Adrenal gland (tissue), 12 donors: ENCODE results near the gene ARMS2. TPM values are rescaled to one million over a fixed set of nuclear protein-coding genes. Genes with fewer than 3 reads are reported as not detected.

Experiments used
- DNase-seq, 7 donors: peaks; one replicate each; pipeline ENCODE4 v3.0.0-alpha.2; 2019 to 2020
- H3K27ac ChIP-seq, 5 donors: fragments of 200-600 bp; sonication (generic) in 4 of 5; 1 replicate in 3 of 5; 2 replicates in 2 of 5; pipeline versions ENCODE4 v1.5.1 to v1.8.0; 2016 to 2020; ENCODE audit warnings: mild to moderate bottlenecking in 1 of 5
- H3K27me3 ChIP-seq: fragments of 200-600 bp; 2 replicates; pipeline ENCODE4 v1.8.0; 2021
- H3K36me3 ChIP-seq, 2 donors: fragments of 200-600 bp; replicated peaks in 1 of 2; 1 replicate in 1 of 2; 2 replicates in 1 of 2; pipeline versions ENCODE4 v1.5.1 to v1.8.0; 2018 to 2022
- H3K4me1 ChIP-seq, 2 donors: fragments of 200-600 bp; replicated peaks in 1 of 2; 1 replicate in 1 of 2; 2 replicates in 1 of 2; pipeline versions ENCODE4 v1.5.1 to v1.8.0; 2018 to 2021
- H3K4me3 ChIP-seq, 4 donors: fragments of 200-600 bp; sonication (generic) in 3 of 4; one replicate each; pipeline ENCODE4 v1.5.1; 2016 to 2018
- H3K9me3 ChIP-seq, 3 donors: fragments of 200-600 bp; sonication (generic) in 1 of 3; replicated peaks in 1 of 3; 1 replicate in 2 of 3; 2 replicates in 1 of 3; pipeline versions ENCODE4 v1.5.1 to v1.8.0; 2016 to 2021
- CTCF ChIP-seq, 6 experiments: fragments of 450-650 bp in 4 of 6; fragments of 200-600 bp in 2 of 6; sonication (generic) in 1 of 6; IDR thresholded peaks; 1 replicate in 5 of 6; 2 replicates in 1 of 6; pipeline versions ENCODE4 v1.5.1 to v1.8.0; 2016 to 2021; ENCODE audit warnings: antibody characterized with exemption in 6 of 6, mild to moderate bottlenecking in 2 of 6, moderate library complexity in 1 of 6
- POLR2A ChIP-seq, 2 donors: fragments of 450-650 bp; IDR thresholded peaks; one replicate each; pipeline ENCODE4 v1.6.1; 2017; ENCODE audit warnings: antibody characterized with exemption in 2 of 2, mild to moderate bottlenecking in 2 of 2, moderate library complexity in 1 of 2
- WGBS, 4 donors: extraction: QIAGEN DNeasy Blood & Tissue Kit in 2 of 4; methylation state at CpG; one replicate each; pipeline versions ENCODE4 v1.1.5 to v1.1.7; 2013 to 2017; 5-methylcytosine and 5-hydroxymethylcytosine counted together
- intact Hi-C, 2 donors: fragments of 100-400 bp; cut with DNase I; formaldehyde crosslinking; loops; one replicate each; pipeline versions ENCODE4 v1.14.1 to v1.15.0; 2022 to 2023
- polyA plus RNA-seq, 3 donors: library from polyadenylated mRNA; stranded (reverse); fragments of 200-250 nt in 2 of 3; fragments of 350-450 nt in 1 of 3; fragmentation: Illumina TruSeq in 1 of 3; extraction: RNeasy Lipid Tissue Mini Kit (QIAGEN cat#74804) in 1 of 3; gene quantifications; one replicate each; pipeline ENCODE4 v1.2.3, GENCODE V29; 2013 to 2014
- total RNA-seq, 9 donors: library from RNA; depleted of rRNA in 4 of 9; stranded (reverse); fragments of >200 nt in 4 of 9; fragments of 120-200 nt in 1 of 9; fragmentation: NEBNext Ultra II Directional in 1 of 9; extraction: Animal tissue kit (Norgen Biotek cat#: 25700) in 1 of 9; gene quantifications; one replicate each; pipeline versions ENCODE4 v1.1.0 to v1.2.4, GENCODE V29; 2013 to 2023
- donor health status: healthy with polysubstance abuse.
- donor health status: Bipolar disorder and iron deficiency.
- donor health status: DM: yes; HTN: yes; CAD: no.
- donor health status: DM: no; HTN: no; CAD: no.
- donor health status: DM: no; HTN: no; CAD: no.
- donor health status: DM: yes; HTN: yes; CAD: no.

ARMS2 gene
- total and polyA plus RNA-seq, 12 donors = 0.13 TPM; not detected in 11

GRCh38 chr10:122471531-122472177, 17.2 kb downstream of the ARMS2 start:
- Histone ChIP-seq H3K4me1 (peaks cover 16 to 40% of the 10 kb centered on the region in 2 donors), H3K27ac (no peak overlapping the region)
- 96 to 99% (median 98%) methylated on average over 4 of the region's 4 CpGs for WGBS, 4 donors

GRCh38 chr10:122473116-122473515, 18.7 kb downstream of the ARMS2 start:
- no peak overlapping the region for H3K4me3 ChIP-seq
- intact Hi-C loops = no loop called here
- DNase-seq = peak in 1 of 7 donors; percentile 51
- peak overlapping the region in 1 of 5 donors; percentile 17 for H3K27ac ChIP-seq
- no peak for TF ChIP-seq POLR2A (IDR thresholded peaks at IDR 0.05)
- TF ChIP-seq CTCF (IDR thresholded peaks at IDR 0.05) = no peak
- 83 to 97% (median 86%) methylated on average over 8 of the region's 8 CpGs for WGBS, 4 donors
- H3K27me3 ChIP-seq = no peaks in the 10 kb centered on the region
- H3K9me3 ChIP-seq = no peaks in the 10 kb centered on the region
- H3K4me1 ChIP-seq = peaks cover 16 to 40% of the 10 kb centered on the region in 2 donors
- H3K36me3 ChIP-seq = no peaks in the 10 kb centered on the region

More at GRCh38 chr10:122471531-122472177, 17.2 kb downstream of the ARMS2 start:
- peak in 1 of 7 donors; percentile 42 for DNase-seq
- Histone ChIP-seq H3K4me3 (no peak overlapping the region), H3K36me3 (no peaks in the 10 kb centered on the region), H3K9me3 (no peaks in the 10 kb centered on the region), H3K27me3 (no peaks in the 10 kb centered on the region)
- intact Hi-C loops = no loop called here
- no peak for TF ChIP-seq CTCF (IDR thresholded peaks at IDR 0.05)
- TF ChIP-seq POLR2A (IDR thresholded peaks at IDR 0.05) = no peak

GRCh38 chr10:122474131-122474818, 19.8 kb downstream of the ARMS2 start:
- no peaks in the 10 kb centered on the region for H3K9me3 ChIP-seq
- H3K36me3 ChIP-seq = no peaks in the 10 kb centered on the region
- peak overlapping the region in 2 of 5 donors; percentile 56 to 73 for H3K27ac ChIP-seq
- intact Hi-C loops = no loop called here
- TF ChIP-seq CTCF (IDR thresholded peaks at IDR 0.05) (no peak), POLR2A (IDR thresholded peaks at IDR 0.05) (no peak)
- peak overlapping the region in 1 of 4 donors; percentile 5 for H3K4me3 ChIP-seq
- WGBS, 4 donors = 28 to 44% (median 35%) methylated on average over 14 to 15 of the region's 15 CpGs
- H3K4me1 ChIP-seq = peaks cover 16 to 29% of the 10 kb centered on the region in 2 donors
- H3K27me3 ChIP-seq = no peaks in the 10 kb centered on the region
- DNase-seq = peak; percentile 53 to 87 (median 68)

- H3K4me1 ChIP-seq = peaks cover 10 to 21% of the 10 kb centered on the region in 2 donors
- DNase-seq = peak in 2 of 7 donors; percentile 29 to 65
These were observed 20.6 kb downstream of the ARMS2 start for GRCh38 chr10:122475100-122475499.

More at GRCh38 chr10:122475100-122475499, 20.6 kb downstream of the ARMS2 start:
- H3K36me3 ChIP-seq = no peaks in the 10 kb centered on the region
- TF ChIP-seq CTCF (IDR thresholded peaks at IDR 0.05) = no peak
- TF ChIP-seq POLR2A (IDR thresholded peaks at IDR 0.05) = no peak
- no peaks in the 10 kb centered on the region for H3K27me3 ChIP-seq
- peak overlapping the region in 2 of 5 donors; percentile 56 to 73 for H3K27ac ChIP-seq
- no peaks in the 10 kb centered on the region for H3K9me3 ChIP-seq
- intact Hi-C loops = no loop called here
- no peak overlapping the region for H3K4me3 ChIP-seq
- WGBS, 4 donors = 65 to 78% (median 66%) methylated on average over 9 to 12 of the region's 12 CpGs
